ENCODE results near the gene NRXN3. TPM values are rescaled to one million over a fixed set of nuclear protein-coding genes. Genes with fewer than 3 reads are reported as not detected.

NRXN3 gene
- polyA plus RNA-seq, 3 donors, result 6.1 to 7.8 (median 6.4) TPM

- DNase-seq, result no peak
These were observed 1408.3 kb downstream of the NRXN3 start for GRCh38 chr14:79578470-79578869.

GRCh38 chr14:79580414-79580813 is 1410.2 kb downstream of the NRXN3 start:
- DNase-seq, result no peak

GRCh38 chr14:79580906-79581305 is 1410.7 kb downstream of the NRXN3 start:
- DNase-seq, result no peak

- DNase-seq, result no peak
These were observed 1411.9 kb downstream of the NRXN3 start for GRCh38 chr14:79581912-79582576.

- no peak for DNase-seq
These were observed 1413.7 kb downstream of the NRXN3 start for GRCh38 chr14:79583738-79584408.

- DNase-seq, result no peak
These were observed 1414.5 kb downstream of the NRXN3 start for GRCh38 chr14:79584679-79585078.

GRCh38 chr14:79585845-79586244 is 1415.7 kb downstream of the NRXN3 start:
- no peak for DNase-seq

- no peak for DNase-seq
These were observed 1416.2 kb downstream of the NRXN3 start for GRCh38 chr14:79586416-79586815.

- DNase-seq, result no peak
These were observed 1416.9 kb downstream of the NRXN3 start for GRCh38 chr14:79586989-79587598.

- no peak for DNase-seq
These were observed 1417.7 kb downstream of the NRXN3 start for GRCh38 chr14:79587875-79588274.

GRCh38 chr14:79588398-79588797 is 1418.2 kb downstream of the NRXN3 start:
- DNase-seq, result no peak

- no peak for DNase-seq
These were observed 1426.4 kb downstream of the NRXN3 start for GRCh38 chr14:79596551-79596950.

- DNase-seq, result no peak
These were observed 1427.4 kb downstream of the NRXN3 start for GRCh38 chr14:79597566-79597965.

GRCh38 chr14:79598339-79598738 is 1428.2 kb downstream of the NRXN3 start:
- no peak for DNase-seq

GRCh38 chr14:79599239-79599638 is 1429.1 kb downstream of the NRXN3 start:
- no peak for DNase-seq

- DNase-seq, result no peak
These were observed 1430.2 kb downstream of the NRXN3 start for GRCh38 chr14:79600406-79600805.

GRCh38 chr14:79601579-79601978 is 1431.4 kb downstream of the NRXN3 start:
- no peak for DNase-seq

- DNase-seq, result no peak
These were observed 1431.9 kb downstream of the NRXN3 start for GRCh38 chr14:79602045-79602444.

GRCh38 chr14:79602742-79603141 is 1432.6 kb downstream of the NRXN3 start:
- no peak for DNase-seq

GRCh38 chr14:79605849-79606248 is 1435.7 kb downstream of the NRXN3 start:
- DNase-seq, result no peak

- no peak for DNase-seq
These were observed 1438.3 kb downstream of the NRXN3 start for GRCh38 chr14:79608446-79608845.

GRCh38 chr14:79613625-79614024 is 1443.5 kb downstream of the NRXN3 start:
- DNase-seq, result no peak

- no peak for DNase-seq
These were observed 1444.3 kb downstream of the NRXN3 start for GRCh38 chr14:79614448-79614847.
